CD4-positive, alpha-beta T cell treated with Interferon alpha-2 for 1 hour (primary cell): Measurements from ENCODE around the gene RARA.
"Not testable (repeated sequence)": the region's sequence is repeated elsewhere in the genome, so short reads cannot be mapped to it uniquely, and the experiment has no call there.

Experiments used
- DNase-seq, 2 donors: peaks; one replicate each; pipeline ENCODE4 v3.0.0-alpha.2; 2020 to 2022

The RARA gene

DNA sequence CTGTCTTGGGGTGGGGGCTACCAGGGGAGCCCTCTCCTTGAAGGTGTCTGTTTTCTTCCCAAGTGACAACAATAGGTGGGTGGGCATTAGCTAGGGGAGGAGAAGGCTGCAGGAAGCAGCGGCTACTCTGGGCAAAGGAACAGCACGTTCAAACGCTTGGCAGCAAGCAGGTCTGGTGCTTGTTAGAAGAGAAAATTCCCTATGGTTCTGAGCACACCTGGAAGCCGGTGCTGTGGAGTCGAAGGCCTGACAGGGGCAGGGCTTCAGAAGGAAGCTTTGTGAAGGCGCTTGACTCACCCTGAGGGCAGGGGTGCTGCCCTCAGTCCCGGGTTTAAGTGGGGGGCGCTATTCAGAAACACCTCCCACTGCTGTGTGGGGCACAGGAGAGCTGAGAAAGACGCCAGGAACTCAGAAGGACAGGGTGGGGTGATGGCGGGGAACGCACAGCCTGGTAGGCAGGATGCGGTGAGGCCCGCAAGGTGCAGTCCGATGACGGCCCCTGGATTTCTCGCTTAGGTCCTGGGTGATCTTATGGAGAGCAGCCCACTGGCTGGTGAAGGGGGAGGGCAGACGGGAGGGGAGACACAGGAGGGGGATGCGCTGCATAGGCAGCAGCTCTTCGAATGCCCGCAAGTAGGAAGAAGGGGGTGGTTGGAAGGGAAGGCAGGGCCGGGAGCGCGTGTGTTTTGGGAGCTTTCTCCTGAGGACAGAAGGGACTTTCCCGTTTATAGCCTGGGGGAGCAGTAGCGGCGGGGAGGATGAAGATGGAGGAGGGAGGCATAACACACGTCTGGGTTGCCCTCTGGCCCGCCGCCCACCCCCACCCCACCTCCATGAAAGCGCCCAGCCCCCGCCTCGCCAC lies 52.3 kb downstream of the RARA start:
- no peak for DNase-seq

DNA sequence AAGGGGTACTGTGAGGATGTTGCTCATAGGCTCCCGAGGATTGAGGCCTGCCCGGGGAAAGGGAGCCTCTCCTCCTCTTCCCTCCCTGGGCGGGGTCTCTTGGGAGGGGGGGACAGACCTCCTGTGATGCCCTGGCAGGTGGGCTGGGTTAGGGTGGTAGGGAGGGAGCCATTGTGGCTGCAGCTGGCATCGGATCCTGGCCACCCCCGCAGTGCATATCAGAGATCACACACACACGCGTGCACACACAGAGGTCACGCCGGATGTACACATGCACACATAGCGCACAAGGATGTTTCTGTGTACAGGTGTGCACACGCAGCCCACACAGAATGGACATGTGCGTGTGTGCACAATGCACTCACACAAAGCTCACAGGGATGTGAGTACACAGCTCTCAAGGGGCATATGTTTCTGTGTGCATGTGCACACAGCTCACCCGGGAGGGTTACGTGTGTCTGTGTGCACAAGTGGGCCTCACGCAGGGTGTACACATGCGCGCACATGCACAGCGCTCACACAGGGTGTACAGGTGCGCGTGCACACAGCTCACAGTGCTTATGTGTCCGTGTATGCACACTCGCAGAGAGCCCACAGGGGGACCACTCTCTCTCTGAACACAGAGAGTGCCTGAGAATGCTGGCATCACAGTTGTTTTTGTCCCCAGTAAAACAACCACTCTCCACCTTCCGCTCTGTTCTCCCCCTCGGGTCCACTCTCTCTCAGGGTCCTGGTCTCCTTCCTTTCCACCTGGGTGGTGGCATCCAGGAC lies 53.1 kb downstream of the RARA start:
- DNase-seq, result no peak

DNA sequence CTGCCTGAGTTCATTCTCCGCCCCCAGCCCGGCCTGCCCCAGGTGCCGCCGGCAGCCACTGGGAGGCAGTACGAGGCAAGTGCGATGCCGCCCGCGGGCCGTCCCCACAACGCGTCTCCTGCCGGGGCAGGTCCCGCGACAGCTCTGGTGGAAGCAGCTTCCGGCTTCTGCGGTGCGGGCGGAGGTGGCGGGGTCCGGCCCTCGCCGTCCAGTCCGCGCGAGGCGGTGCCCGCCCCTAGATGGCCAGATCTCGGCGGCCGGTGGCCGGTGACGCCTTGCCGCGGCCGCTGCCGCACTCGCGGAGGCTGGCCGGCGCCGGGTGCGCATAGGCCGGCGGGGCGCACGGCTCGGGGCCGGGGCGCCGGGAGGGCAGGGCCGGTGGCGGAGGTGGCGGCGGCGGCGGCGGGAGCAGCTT lies 53.7 kb downstream of the RARA start:
- peak; percentile 72 to 79 for DNase-seq

DNA sequence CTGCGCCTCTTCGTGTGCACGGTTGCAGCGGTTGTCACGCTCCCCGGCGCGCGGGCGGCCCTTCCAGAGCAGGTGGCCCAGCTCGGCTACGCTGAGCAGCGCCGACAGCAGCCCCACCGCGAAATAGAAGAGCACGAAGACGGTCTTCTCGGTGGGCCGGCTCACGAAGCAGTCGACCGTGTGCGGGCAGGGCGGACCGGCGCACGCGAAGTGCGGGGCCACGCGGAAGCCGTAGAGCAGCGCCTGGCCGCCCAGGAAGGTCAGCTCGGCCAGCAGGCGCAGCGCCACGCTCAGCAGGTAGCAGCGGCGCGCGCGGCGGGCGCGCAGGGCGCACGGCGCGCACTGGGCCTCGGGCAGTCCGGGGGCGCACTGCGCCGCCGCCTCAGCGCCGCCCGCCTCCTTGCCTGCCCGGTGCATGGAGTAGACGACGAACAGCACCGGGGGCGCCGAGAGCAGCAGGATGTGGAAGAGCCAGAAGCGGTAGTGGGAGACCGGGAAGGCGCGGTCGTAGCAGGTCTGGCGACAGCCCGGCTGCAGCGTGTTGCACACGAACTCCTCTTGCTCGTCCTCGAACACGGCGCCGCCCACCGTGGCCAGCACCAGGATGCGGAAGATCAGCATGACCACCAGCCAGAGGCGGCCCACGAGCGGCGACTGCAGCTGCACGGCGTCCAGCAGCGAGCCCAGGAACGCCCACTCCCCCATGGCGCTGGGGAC lies 54.3 kb downstream of the RARA start:
- DNase-seq, result no peak

DNA sequence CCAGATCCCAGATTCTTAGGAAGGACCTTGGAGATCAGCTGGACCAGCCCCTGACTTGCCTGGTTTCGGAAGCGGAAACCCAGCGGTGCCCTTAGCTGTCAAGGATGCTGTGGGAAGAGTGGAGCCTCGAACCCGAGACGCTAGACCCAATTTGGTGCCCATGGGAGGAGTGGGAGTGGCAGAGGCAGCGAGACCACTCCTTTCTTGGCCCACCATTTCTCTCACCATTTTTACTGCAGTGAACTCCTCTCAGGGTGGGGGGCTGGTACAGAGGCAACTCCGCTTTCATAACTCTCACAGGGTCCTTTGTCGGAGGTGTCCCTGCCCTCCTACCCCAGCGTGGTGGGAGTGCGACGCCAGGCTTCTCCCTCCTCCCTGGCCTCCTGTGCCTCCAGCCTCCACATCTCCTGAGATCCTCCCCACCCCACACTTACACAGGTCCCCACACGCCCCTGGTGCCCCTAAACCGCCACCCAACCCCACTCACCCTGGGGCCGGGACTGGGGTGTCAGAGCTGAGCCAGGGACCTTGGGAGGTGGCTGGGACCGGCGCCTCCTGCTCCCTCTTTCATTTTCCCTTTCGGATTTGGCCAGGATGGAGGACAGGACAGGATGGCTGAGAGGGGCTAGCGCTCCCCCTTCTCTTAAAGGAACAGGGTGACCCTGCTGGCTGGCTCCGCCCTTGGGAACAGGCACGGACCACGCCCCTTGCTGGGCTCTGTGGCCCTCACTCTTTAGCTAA lies 55.3 kb downstream of the RARA start, which contains the start of gene GJD3:
TSS of gene GJD3 (minus strand) at position 617 of the 741 bp plus-strand sequence. CDS start 922 bp downstream, outside the sequence.
- no peak for DNase-seq

DNA sequence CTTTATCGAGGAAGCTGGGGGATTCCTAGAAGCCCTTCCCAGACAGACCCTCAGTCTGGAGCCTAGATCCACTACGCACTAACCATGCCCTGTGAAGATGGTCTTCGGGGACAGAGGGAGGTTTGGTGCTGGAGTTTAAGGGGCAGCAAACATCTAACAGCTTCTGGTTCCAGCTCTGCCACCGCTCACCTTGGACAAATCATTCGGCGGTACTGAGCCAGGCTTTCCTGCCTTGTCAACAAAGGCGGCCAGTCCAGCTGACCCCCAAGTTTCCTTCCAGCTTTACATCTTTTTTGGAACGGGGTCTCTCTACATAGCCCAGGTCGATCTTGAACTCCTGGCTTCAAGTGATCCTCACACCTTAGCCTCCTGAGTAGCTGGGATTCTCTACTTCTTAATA lies 55.9 kb downstream of the RARA start:
- no peak for DNase-seq

DNA sequence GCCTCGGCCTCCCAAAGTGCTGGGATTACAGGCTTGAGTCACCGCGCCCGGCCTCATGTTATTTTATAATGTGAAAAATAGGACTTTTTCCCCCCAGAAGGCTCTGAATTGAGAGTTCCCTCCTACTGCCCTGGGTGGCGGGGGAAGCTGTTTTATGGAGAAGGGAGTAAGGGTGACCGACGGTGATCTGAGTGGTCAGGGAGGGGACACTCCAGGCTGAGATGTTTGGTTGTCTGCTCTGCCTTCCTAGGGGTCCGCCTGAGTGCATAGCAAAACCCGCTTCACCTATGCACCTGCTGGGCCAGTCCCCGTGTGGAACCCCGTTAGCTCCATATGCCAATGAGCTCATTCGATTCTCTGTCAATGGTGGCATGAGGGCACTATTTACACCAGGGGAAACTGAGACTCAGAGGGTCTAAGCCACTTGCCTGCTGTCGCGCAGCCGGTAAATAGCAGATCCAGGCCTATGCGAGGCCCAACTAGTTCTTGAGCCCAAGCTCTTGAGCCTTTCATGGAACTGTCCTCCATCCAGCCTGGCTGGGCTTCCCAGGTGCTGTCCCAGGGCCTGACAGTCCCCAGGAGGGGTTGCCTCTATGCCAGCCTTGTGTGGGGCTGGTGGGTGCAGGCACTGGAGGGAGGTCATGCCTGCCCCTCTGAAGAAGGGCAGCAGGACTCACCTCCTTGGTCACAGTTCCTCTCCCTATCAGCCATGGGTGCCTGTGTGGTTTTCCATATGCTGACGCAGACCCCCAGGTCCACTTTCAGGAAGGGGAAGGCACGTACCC lies 57.3 kb downstream of the RARA start:
- no peak for DNase-seq

DNA sequence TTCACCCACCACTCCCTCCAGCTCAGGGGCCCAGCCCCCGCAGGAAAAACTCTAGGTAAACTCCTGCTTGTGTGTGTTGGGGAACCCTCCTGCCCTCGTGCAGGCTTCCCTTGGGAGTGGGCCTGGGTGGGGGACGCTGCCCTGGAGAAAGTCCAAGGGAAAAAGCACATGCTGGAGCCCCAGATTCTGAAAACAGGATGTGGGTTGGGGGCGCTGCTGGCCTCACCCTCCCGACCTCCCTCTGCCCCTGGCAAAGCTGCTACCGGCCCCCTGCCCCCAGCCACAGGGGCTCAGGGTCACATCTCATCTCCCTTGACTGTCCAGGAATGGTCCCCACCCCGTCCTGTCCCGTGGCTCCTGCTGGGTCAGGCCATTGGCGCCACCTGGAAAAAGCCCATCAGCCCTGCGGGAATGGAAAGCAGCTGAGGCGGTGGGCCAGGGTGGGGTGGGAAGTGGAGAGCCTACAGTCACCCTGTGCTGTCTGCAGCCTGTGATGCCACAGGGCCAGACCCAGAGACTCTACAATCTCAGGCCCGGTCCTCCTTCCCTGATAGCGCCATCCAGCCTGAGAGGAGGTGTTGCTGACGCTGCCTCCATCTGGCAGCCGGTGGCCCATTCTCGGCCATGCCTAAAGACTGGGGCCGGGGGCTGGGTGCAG lies 58.0 kb downstream of the RARA start:
- DNase-seq, result no peak

DNA sequence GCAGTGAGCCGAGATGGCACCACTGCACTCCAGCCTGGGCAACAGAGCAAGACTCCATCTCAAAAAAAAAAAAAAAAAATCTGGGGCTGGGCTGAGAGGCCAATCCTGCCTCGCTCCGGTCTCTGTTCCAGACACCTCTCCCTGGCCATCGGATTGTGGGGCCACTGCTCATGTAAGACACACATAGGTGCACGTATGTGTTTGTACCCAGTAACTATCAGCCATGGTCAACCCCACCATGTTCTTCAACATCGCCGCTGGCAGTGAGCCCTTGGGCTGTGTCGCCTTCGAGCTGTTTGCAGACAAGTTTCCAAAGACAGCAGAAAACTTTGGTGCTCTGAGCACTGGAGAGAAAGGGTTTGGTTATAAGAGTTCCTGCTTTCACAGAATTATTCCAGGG lies 58.7 kb downstream of the RARA start:
- DNase-seq, result not testable (repeated sequence)

DNA sequence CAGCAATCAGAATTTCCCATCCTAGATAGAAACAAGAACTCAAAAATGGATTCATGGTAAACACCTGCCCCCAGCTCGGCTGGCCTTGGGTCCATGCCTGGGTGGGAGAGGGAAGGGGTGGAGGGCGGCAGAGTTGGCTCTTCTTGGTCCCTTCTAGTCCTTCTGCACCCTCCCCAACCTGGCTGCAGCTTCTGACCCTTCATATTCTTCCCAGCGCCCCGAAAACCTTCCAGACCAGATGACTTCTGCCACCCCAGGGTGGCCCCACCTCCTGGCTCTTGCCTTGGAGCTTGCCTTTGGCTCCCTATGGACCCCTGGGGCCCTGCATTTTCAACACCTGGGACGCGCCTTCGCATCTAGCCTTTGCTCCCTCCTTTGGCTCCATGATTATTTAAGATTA lies 60.9 kb downstream of the RARA start:
- no peak for DNase-seq

DNA sequence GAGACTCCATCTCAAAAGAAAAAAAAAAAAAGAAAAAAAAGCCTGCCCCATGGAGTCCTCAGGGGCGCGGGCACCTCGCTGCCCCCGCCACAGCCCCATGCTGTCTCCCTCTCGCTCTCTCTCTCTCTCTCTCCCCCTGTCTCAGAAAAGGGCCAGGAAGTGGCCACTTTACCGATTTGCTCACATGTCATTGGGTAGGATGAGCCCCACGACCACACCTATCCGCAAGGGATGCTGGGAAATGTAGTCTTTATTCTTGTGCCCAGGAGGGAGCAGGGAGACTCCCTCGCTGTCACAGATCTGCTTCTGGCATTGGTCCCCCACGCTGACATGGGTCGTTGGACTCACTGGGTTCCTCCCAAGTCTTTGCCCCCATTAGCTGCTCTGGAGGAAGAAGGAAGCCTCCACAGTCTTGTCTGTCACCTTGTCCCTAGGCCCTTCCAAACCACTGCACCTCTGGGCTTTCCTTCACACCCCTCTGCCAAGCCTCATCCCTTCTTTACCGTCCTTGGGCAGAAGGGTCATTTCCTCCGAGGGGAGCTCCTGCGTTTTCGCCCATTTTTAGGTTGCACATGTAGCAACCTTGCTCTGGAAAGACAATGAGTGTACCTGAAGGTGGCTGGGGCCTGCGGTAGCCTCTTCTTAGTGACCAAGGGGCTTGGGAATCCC lies 62.4 kb downstream of the RARA start:
- DNase-seq, result peak; percentile 30 to 69

DNA sequence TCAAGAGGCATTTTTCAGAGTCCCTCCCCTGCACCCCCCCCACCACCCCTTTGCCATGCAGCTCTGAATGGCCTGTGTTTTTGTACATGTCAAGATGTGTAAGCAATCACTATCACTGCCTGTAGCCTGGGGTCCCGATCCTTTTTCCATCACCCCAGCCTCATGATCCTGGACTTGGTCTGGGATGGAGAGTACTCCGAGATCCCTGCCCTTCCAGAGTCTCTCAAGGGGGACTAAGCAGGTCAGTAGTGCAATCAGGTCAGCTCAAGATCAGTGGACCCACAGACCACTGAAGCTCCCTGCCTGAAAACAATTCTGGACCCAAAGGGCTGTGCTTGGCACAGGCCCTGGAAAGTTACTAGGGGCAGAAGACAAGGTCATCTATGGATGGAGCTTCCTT lies 63.1 kb downstream of the RARA start:
- no peak for DNase-seq

DNA sequence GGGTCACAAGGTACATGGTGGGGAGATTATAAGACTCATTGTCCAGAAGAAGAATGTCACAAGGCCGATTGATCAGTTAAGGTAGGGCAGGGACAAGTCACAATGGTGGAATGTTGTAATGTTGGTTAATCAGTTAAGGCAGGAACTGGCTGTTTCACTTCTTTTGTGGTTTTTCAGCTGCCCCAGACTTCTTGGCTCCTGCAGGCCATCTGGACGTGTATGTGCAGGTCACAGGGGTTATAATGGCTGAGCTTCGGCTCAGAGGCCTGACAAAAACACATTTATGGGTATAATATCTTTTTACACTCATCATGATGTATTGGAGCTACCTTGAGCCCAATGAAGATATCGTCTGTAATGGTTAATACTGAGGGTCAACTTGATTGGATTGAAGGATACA lies 63.7 kb downstream of the RARA start:
- DNase-seq, result not testable (repeated sequence)

DNA sequence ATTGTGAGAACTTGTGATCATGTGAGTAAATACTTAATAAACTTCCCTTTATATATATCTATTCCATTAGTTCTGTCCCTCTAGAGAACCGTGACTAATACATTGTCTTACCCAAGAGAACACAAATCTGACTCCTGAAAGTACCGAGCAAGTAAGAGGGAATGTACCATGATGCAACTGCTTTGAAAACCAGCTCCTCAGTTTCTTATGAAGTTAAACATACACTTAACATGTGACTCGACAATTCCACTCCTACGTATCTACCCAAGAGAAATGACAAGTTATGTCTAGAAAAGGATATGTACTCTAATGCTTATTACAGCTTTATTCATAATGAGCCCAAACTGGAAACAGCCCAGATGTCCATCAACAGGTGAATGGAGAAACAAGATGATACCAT lies 64.3 kb downstream of the RARA start:
- no peak for DNase-seq

DNA sequence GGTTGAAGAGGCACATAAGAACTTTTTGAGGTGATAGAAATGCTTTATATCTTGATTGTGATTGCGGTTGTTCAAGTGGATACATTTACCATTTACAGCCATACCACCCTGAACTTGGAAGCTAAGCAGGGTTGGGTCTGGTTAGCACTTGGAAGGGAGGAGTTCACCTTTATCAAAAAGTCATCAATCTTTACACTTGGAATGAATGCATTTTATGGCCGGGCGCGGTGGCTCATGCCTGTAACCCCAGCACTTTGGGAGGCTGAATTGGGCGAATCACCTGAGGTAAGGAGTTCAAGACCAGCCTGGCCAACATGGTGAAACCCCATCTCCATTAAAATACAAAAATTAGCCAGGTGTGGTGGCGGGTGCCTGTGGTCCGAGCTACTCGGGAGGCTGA lies 65.0 kb downstream of the RARA start:
- DNase-seq, result no peak

DNA sequence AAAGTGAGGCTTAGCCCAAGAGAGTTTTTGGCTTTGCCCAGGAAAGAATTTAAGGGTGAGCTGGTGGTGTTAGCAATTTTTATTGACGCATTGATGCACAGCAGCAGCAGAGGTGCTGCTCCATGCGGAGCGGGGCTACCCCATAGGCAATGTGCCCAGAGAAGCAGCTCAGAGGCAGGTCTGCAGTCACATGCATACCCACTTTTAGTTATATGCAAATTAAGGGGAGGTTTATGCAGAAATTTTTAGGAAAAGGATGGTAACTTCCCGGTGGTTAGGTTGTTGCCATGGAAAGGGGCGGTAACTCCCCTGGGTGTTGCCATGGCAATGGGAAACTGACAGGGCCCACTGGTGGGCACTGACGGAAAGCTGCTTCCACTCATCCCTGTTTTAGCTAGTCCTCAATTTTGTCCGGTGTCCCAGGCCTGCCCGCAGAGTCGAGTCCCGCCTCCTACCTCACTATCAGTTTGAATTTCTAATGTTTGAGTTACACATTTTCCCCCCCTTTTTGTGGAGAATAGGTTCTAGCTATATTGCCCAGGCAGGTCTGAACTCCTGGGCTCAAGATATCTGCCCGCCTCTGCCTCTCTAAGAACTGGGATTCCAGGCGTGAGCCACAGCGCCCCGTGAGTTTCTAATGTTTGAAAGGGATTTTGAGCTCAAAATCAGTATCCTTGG lies 66.0 kb downstream of the RARA start:
- no peak for DNase-seq

DNA sequence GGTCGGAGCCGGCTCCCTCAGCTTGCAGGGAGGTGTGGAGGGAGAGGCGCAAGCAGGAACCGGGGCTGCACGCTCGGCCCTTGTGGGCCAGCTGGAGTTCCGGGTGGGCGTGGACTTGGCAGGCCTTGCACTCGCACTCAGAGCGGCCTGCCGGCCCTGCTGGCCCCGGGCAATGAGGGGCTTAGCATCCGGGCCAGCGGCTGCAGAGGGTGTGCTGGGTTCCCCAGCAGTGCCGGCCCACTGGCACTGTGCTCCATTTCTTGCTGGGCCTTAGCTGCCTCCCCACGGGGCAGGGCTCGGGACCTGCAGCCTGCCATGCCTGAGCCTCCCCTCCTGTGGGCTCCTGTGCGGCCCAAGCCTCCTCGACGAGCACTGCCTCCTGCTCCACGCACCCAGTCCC lies 66.8 kb downstream of the RARA start:
- DNase-seq, result not testable (repeated sequence)

DNA sequence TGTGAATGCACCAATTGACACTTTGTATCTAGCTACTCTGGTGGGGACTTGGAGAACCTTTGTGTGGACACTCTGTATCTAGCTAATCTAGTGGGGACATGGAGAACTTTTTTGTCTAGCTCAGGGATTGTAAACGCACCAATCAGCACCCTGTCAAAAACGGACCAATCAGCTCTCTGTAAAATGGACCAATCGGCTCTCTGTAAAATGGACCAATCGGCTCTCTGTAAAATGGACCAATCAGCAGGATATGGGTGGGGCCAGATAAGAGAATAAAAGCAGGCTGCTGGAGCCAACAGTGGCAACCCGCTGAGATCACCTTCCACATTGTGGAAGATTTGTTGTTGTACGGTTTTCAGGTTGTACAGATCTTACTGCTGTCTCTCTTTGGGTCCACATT lies 67.6 kb downstream of the RARA start:
- not testable (repeated sequence) for DNase-seq

DNA sequence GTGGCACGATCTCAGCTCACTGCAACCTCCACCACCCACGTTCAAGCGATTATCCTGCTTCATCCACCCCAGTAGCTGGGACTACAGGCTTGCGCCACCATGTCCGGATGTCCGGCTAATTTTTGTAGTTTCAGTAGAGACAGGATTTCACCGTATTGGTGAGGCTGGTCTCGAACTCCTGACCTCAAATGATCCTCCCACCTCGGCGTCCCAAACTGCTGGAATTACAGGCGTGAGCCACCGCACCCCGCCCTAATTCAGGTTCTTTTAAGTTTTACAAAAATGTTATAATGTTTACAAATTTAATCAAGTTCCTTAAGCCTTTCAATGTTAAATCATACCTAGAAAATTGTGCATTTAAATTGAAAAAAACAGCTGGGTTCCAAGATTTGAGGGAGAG lies 68.9 kb downstream of the RARA start:
- no peak for DNase-seq

DNA sequence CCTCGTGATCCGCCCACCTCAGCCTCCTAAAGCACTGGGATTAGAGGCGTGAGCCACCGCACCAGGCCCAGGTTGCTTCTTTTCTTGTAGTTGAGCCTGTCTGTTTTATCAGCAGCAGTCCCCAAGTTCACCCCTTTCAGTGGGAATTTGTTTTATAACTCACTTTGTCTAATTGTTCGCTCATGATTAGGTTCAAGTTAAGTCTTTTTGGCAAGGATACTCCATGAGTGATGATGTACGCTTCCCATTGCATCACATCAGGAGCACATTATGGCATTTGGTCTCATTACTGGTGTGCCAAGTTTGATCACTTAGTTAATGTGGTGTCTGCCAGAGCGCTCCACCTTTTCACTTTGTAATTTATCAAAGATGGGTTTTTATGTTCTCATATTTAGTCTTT lies 70.0 kb downstream of the RARA start:
- no peak for DNase-seq
